Stimulated activated CD4-positive, alpha-beta T cell treated with anti-CD3 and anti-CD28 coated beads, TNF-alpha, amount 100 ng/mL, for 1 hour (primary cell): ENCODE measurements around the gene NCF1.
"Not testable (repeated sequence)": the region's sequence is repeated elsewhere in the genome, so short reads cannot be mapped to it uniquely, and the experiment has no call there.

Experiments used
- DNase-seq, 3 donors: peaks; one replicate each; pipeline ENCODE4 v3.0.0-alpha.2; 2020; ENCODE audit warnings: low read depth in 3 of 3, low spot score in 1 of 3

NCF1 gene

GRCh38 chr7:74783595-74783994 is 9.8 kb downstream of the NCF1 start:
- DNase-seq, result not testable (repeated sequence)

GRCh38 chr7:74788369-74789150 is 14.7 kb downstream of the NCF1 start:
- DNase-seq, result peak; percentile 89 to 97 (median 96)

DNA sequence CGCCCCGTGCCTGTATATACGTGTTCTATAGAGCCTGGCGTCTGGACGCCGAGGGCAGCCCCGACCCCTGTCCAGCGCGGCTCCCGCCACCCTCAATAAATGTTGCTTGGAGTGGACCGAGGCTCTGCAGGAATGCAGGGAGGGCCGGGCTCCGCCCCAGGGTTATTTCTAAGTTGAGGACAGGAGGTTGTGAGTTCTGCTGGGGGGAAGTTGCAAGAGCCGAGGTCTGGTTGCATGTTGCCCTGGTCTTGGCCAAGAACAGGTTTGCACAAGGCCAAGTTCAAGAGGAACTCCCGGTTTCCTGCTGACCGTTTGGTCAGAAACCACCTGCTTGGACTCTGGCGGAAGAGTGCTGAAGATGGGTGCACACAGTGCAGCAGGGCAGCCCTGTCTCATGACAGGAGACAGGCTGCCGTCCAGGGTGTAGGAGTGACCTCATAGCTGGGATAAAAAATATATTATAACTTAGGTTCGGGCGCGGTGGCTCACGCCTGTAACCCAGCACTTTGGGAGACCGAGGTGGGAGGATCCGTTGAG is 15.5 kb downstream of the NCF1 start:
- not testable (repeated sequence) for DNase-seq

DNA sequence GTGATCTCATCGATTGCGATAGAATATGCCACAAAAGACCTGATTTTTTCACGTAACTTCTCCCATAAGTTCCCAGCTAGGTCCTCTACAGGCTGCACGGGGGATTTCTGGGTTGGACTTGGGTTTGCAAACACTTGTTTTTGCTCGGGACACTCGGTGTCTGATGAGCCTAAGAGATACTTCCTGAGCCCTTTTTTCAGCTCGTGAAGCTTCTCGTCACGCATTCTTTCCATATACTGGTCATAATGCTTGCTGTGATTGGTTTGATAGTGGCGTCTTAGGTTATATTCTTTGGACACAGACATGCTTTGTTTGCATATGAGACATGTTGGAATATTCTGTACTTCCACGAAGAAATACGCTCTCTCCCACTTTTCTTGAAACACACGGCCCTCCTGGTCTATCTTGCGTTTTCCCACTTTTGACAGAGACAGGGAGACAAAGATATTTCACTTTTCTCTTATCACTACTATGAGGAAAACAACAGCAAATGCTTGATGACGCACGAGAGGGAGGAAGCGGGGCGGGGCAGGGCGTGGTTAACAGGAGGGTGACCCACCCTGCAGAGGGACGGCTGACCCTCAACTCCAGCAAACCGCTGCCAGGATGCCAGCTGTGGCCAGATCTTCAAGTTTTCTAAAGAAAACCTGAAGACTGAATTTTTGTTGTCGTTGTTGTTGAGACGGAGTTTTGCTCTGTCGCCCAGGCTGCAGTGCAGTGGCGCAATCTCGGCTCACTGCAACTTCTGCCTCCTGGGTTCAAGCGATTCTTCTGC is 24.2 kb downstream of the NCF1 start:
- DNase-seq, result not testable (repeated sequence)

DNA sequence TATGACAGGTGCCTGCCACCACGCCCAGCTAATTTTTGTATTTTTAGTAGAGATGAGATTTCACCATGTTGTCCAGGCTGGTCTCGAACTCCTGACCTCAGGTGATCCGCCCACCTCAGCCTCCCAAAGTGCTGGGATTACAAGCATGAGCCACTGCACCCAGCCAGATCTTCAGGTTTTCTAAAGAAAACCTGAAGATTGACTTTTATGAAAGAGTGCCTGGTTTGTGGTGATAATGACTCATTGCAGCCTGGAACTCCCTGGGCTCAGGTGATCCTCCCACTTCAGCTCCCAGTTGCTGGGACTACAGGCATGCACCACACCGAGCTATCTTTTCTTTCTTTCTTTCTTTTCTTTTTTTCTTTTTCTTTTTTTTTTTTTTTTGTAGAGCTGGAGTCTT is 24.8 kb downstream of the NCF1 start:
- not testable (repeated sequence) for DNase-seq

- not testable (repeated sequence) for DNase-seq
Measured at GRCh38 chr7:74815882-74816281, 42.1 kb downstream of the NCF1 start.

- not testable (repeated sequence) for DNase-seq
Measured at GRCh38 chr7:74820146-74820805, 46.5 kb downstream of the NCF1 start.

DNA sequence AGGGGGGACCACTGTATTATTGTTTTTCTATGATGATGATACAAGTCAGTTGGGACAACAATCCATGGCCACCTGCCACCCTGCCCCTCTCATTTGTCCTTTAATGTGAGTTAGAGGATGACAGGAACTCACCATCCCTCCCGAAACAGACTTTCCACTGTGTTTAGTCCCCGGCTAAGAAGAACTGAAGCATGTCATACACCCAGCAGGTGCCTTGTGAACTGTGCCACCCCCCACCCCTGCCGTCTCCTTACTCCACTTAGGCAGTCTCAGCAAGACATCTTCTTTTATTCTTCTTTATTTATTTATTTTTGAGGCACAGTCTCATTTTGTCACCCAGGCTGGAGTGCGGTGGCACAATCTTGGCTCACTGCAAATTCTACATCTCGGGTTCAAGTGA is 47.4 kb downstream of the NCF1 start:
- DNase-seq, result not testable (repeated sequence)

DNA sequence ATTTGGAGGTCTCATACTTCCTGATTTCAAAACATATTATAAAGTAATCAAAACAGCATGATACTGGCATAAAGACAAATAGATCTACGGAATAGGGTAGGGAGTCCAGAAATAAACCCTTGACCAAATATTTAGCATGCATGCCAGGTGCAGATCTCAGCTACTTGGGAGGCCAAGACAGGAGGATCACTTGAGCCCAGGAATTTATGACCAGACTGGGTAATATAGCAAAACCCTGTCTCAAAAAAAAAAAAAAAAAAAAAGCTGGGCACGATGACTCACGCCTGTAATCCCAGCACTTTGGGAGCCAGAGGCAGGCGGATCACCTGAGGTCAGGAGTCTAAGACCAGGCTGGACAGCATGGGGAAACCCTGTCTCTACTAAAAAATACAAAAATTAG is 56.1 kb downstream of the NCF1 start:
- DNase-seq, result not testable (repeated sequence)

- DNase-seq, result not testable (repeated sequence)
Measured at GRCh38 chr7:74830411-74830810, 56.6 kb downstream of the NCF1 start.
